BE2C (cell line): Measurements from ENCODE around the gene RNF19B.
"Not testable (repeated sequence)": the region's sequence is repeated elsewhere in the genome, so short reads cannot be mapped to it uniquely, and the experiment has no call there.

ENCODE experiments used
- DNase-seq: peaks from one replicate; pipeline ENCODE4 v3.0.0-alpha.2; 2020
- H3K27me3 ChIP-seq: fragments of 250-450 bp; sonication (Bioruptor Pico); 2 replicates; pipeline ENCODE4 v1.5.1; 2020; ENCODE audit warnings: mild to moderate bottlenecking
- H3K36me3 ChIP-seq: fragments of 250-450 bp; sonication (Bioruptor Pico); 2 replicates; pipeline ENCODE4 v1.5.1; 2020; ENCODE audit warnings: mild to moderate bottlenecking
- H3K4me1 ChIP-seq: fragments of 250-450 bp; sonication (Bioruptor Pico); 2 replicates; pipeline ENCODE4 v1.5.1; 2020
- H3K4me3 ChIP-seq: 2 replicates; pipeline ENCODE4 v1.5.1; 2011; ENCODE audit warnings: low read depth, low read length
- H3K9me3 ChIP-seq: fragments of 250-450 bp; sonication (Bioruptor Pico); 2 replicates; pipeline ENCODE4 v1.5.1; 2020
- CTCF ChIP-seq: IDR thresholded peaks from 2 replicates; pipeline ENCODE4 v1.5.1; 2012; ENCODE audit warnings: mild to moderate bottlenecking, low read depth, low read length

RNF19B gene

GRCh38 chr1:32917521-32917920 lies 47.1 kb downstream of the RNF19B start:
- no peak for TF ChIP-seq CTCF
- no peak overlapping the region for H3K4me3 ChIP-seq
- H3K36me3 ChIP-seq, result no peaks in the 10 kb centered on the region
- H3K27me3 ChIP-seq, result no peaks in the 10 kb centered on the region
- H3K4me1 ChIP-seq, result no peaks in the 10 kb centered on the region
- H3K9me3 ChIP-seq, result no peaks in the 10 kb centered on the region
- DNase-seq, result no peak

- Histone ChIP-seq H3K36me3 (no peaks in the 10 kb centered on the region), H3K9me3 (no peaks in the 10 kb centered on the region), H3K4me3 (no peak overlapping the region), H3K27me3 (no peaks in the 10 kb centered on the region), H3K4me1 (no peaks in the 10 kb centered on the region)
- DNase-seq, result no peak
- TF ChIP-seq CTCF, result no peak
These were observed 48.6 kb downstream of the RNF19B start for GRCh38 chr1:32915766-32916706.

GRCh38 chr1:32910319-32910718 lies 54.3 kb downstream of the RNF19B start:
- no peaks in the 10 kb centered on the region for H3K9me3 ChIP-seq
- no peak overlapping the region for H3K4me3 ChIP-seq
- no peak for TF ChIP-seq CTCF
- no peaks in the 10 kb centered on the region for H3K4me1 ChIP-seq
- H3K36me3 ChIP-seq, result no peaks in the 10 kb centered on the region
- no peaks in the 10 kb centered on the region for H3K27me3 ChIP-seq
- no peak for DNase-seq

- Histone ChIP-seq H3K4me1 (no peaks in the 10 kb centered on the region), H3K4me3 (no peak overlapping the region), H3K9me3 (no peaks in the 10 kb centered on the region), H3K36me3 (no peaks in the 10 kb centered on the region), H3K27me3 (peaks cover 2% of the 10 kb centered on the region)
- DNase-seq, result no peak
- TF ChIP-seq CTCF, result no peak
These were observed 57.2 kb downstream of the RNF19B start for GRCh38 chr1:32907435-32907834.

GRCh38 chr1:32906654-32907053 lies 58.0 kb downstream of the RNF19B start:
- no peak overlapping the region for H3K4me3 ChIP-seq
- H3K36me3 ChIP-seq, result no peaks in the 10 kb centered on the region
- no peaks in the 10 kb centered on the region for H3K4me1 ChIP-seq
- DNase-seq, result no peak
- no peak for TF ChIP-seq CTCF
- H3K27me3 ChIP-seq, result peaks cover 7% of the 10 kb centered on the region
- H3K9me3 ChIP-seq, result no peaks in the 10 kb centered on the region

- H3K9me3 ChIP-seq, H3K4me3 ChIP-seq, H3K36me3 ChIP-seq, DNase-seq, H3K4me1 ChIP-seq: not testable (repeated sequence)
- peaks cover 18% of the 10 kb centered on the region for H3K27me3 ChIP-seq
These were observed 59.0 kb downstream of the RNF19B start for GRCh38 chr1:32905588-32905987.
